Measurements from ENCODE around the gene GALNT7. TPM values are rescaled to one million over a fixed set of nuclear protein-coding genes. Genes with fewer than 3 reads are reported as not detected.

GALNT7 gene
- polyA plus RNA-seq, 3 donors, result 12.3 to 29.0 (median 19.7) TPM

DNA sequence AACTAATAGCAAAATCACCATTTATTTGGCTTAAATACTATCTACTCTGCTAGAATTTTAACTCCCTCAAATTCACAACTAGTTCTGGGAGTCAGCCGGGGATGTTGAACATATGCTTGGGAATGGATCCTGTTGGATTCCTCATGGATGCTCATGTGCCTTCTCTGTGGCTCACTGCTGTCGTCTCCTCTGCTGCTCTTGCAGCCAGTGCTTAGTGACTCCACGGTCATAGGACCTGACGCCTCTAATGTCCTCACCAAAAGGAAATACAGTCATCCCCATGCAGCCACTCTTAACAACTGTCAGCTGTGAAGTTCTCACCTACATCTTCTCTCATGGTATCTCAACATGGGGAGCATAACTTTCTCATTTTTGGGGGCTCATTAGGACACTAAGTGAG, 106.1 kb downstream of the GALNT7 start:
- H3K27me3 Mint-ChIP-seq (ENCODE audit: low read depth in 3 of 3), result no peaks in the 10 kb centered on the region

DNA sequence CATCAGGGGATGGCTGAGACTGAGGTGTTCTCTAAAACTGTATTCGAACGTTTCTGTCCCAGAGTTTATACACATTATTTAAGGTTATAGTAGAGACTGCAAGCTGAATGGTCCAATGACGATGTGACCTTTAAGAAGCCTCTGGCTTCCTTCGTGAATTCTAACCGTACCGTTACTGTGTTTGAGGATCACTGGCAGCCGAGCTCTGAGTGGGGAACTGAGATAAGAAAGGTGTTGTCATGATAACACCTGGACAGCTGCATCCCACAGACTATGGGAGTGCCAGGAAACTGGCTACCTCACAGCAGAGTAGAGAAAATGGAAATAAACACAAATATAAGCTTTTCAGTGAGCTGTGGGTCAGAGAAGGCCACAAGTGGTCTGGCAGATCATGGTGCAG, 106.5 kb downstream of the GALNT7 start:
- H3K9me3 Mint-ChIP-seq, result peaks cover 0 to 9% (median 4%) of the 10 kb centered on the region in 7 donors
- no peak overlapping the region for H3K27ac ChIP-seq (ENCODE audit: low read depth in 1 of 2, low read length in 2 of 2)
- peaks cover 14 to 20% of the 10 kb centered on the region in 2 donors for H3K36me3 Mint-ChIP-seq
- H3K27me3 Mint-ChIP-seq (ENCODE audit: low read depth in 3 of 3), result no peaks in the 10 kb centered on the region
- peaks cover 4 to 13% of the 10 kb centered on the region in 2 donors for H3K36me3 ChIP-seq (replicated peaks in 1 of 2; ENCODE audit: control insufficient read depth in 1 of 2, insufficient read depth in 2 of 2, low read length in 2 of 2)
- peaks cover 53% of the 10 kb centered on the region for H3K79me2 ChIP-seq (ENCODE audit: insufficient read depth, low read length)
- H3K27me3 ChIP-seq (ENCODE audit: control insufficient read depth in 2 of 2, insufficient read depth in 2 of 2, low read length in 2 of 2), result no peaks in the 10 kb centered on the region
- peaks cover 31% of the 10 kb centered on the region for H4K20me1 ChIP-seq (ENCODE audit: insufficient read depth, low read length)
- H3K4me3 Mint-ChIP-seq, result no peak overlapping the region
- WGBS (ENCODE audit: insufficient coverage), result 100% methylated on average over 2 of the region's 7 CpGs
- peaks cover 6% of the 10 kb centered on the region for H3K4me1 Mint-ChIP-seq
- no peak overlapping the region for H3K9ac ChIP-seq (ENCODE audit: insufficient read depth, low read length, poor library complexity, severe bottlenecking)
- H2AFZ ChIP-seq (ENCODE audit: insufficient read depth, low read depth, low read length, poor library complexity, severe bottlenecking), result no peak overlapping the region
- no peak overlapping the region for H3K27ac Mint-ChIP-seq
- no peaks in the 10 kb centered on the region for H3K9me3 ChIP-seq (replicated peaks in 1 of 2; ENCODE audit: control insufficient read depth in 1 of 2, insufficient read depth in 1 of 2, low read length in 2 of 2)
- no peak for DNase-seq
- TF ChIP-seq, protein P1, sequence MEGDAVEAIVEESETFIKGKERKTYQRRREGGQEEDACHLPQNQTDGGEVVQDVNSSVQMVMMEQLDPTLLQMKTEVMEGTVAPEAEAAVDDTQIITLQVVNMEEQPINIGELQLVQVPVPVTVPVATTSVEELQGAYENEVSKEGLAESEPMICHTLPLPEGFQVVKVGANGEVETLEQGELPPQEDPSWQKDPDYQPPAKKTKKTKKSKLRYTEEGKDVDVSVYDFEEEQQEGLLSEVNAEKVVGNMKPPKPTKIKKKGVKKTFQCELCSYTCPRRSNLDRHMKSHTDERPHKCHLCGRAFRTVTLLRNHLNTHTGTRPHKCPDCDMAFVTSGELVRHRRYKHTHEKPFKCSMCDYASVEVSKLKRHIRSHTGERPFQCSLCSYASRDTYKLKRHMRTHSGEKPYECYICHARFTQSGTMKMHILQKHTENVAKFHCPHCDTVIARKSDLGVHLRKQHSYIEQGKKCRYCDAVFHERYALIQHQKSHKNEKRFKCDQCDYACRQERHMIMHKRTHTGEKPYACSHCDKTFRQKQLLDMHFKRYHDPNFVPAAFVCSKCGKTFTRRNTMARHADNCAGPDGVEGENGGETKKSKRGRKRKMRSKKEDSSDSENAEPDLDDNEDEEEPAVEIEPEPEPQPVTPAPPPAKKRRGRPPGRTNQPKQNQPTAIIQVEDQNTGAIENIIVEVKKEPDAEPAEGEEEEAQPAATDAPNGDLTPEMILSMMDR (IDR thresholded peaks at IDR 0.05), result no peak
- intact Hi-C loops (cut with micrococcal nuclease), result no loop called here
- H3K4me3 ChIP-seq (replicated peaks in 1 of 3; ENCODE audit: low read depth in 2 of 3, low read length in 3 of 3), result no peak overlapping the region
- H3K4me1 ChIP-seq (ENCODE audit: control insufficient read depth in 1 of 2, insufficient read depth in 2 of 2, low read length in 2 of 2), result no peaks in the 10 kb centered on the region
- no peak overlapping the region for H3K4me2 ChIP-seq (replicated peaks; ENCODE audit: extremely low read depth, low read length, poor library complexity, severe bottlenecking)

More for the DNA sequence above, 106.1 kb downstream of the GALNT7 start:
- no peak for DNase-seq
- Histone ChIP-seq H3K4me3 (replicated peaks in 1 of 3; ENCODE audit: low read depth in 2 of 3, low read length in 3 of 3) (no peak overlapping the region), H3K79me2 (ENCODE audit: insufficient read depth, low read length) (peaks cover 57% of the 10 kb centered on the region), H3K27me3 (ENCODE audit: control insufficient read depth in 2 of 2, insufficient read depth in 2 of 2, low read length in 2 of 2) (no peaks in the 10 kb centered on the region), H4K20me1 (ENCODE audit: insufficient read depth, low read length) (peaks cover 31% of the 10 kb centered on the region), H3K4me1 (ENCODE audit: control insufficient read depth in 1 of 2, insufficient read depth in 2 of 2, low read length in 2 of 2) (no peaks in the 10 kb centered on the region), H3K27ac (ENCODE audit: low read depth in 1 of 2, low read length in 2 of 2) (no peak overlapping the region), H3K9me3 (replicated peaks in 1 of 2; ENCODE audit: control insufficient read depth in 1 of 2, insufficient read depth in 1 of 2, low read length in 2 of 2) (no peaks in the 10 kb centered on the region), H2AFZ (ENCODE audit: insufficient read depth, low read depth, low read length, poor library complexity, severe bottlenecking) (no peak overlapping the region), H3K9ac (ENCODE audit: insufficient read depth, low read length, poor library complexity, severe bottlenecking) (no peak overlapping the region), H3K4me2 (replicated peaks; ENCODE audit: extremely low read depth, low read length, poor library complexity, severe bottlenecking) (no peak overlapping the region), H3K36me3 (replicated peaks in 1 of 2; ENCODE audit: control insufficient read depth in 1 of 2, insufficient read depth in 2 of 2, low read length in 2 of 2) (peaks cover 4 to 13% of the 10 kb centered on the region in 2 donors)
- WGBS (ENCODE audit: insufficient coverage), result 100% methylated on average over 3 of the region's 4 CpGs
- intact Hi-C loops (cut with micrococcal nuclease), result no loop called here
- Mint-ChIP-seq H3K4me3 (no peak overlapping the region), H3K36me3 (peaks cover 15 to 20% of the 10 kb centered on the region in 2 donors), H3K9me3 (peaks cover 0 to 9% (median 4%) of the 10 kb centered on the region in 7 donors), H3K27ac (no peak overlapping the region), H3K4me1 (peaks cover 6% of the 10 kb centered on the region)
- TF ChIP-seq, protein P1 (IDR thresholded peaks at IDR 0.05), result no peak
